Measurements from ENCODE around the gene EDNRA. TPM values are rescaled to one million over a fixed set of nuclear protein-coding genes. Genes with fewer than 3 reads are reported as not detected.

EDNRA gene
- total and polyA plus RNA-seq, 4 donors = 3.7 to 99.7 (median 11.1) TPM

- no peak for ATAC-seq (ENCODE audit: insufficient read depth, low FRiP score)
Observed at GRCh38 chr4:147525494-147526271, 44.8 kb downstream of the EDNRA start.

GRCh38 chr4:147526272-147526654 lies 45.4 kb downstream of the EDNRA start:
- Histone ChIP-seq H3K27me3 (ENCODE audit: control insufficient read depth in 3 of 3, insufficient read depth in 3 of 3, low read length in 2 of 3) (no peaks in the 10 kb centered on the region), H3K36me3 (ENCODE audit: control insufficient read depth in 4 of 4, insufficient read depth in 4 of 4, low read length in 4 of 4) (peaks cover 0 to 15% (median 4%) of the 10 kb centered on the region in 4 donors), H3K9me3 (ENCODE audit: control insufficient read depth in 4 of 4, insufficient read depth in 3 of 4, low read length in 3 of 4) (no peaks in the 10 kb centered on the region), H3K9ac (ENCODE audit: insufficient read depth in 1 of 2, low read length in 2 of 2) (no peak overlapping the region), H3K4me1 (ENCODE audit: control insufficient read depth in 5 of 5, insufficient read depth in 5 of 5, low read length in 5 of 5) (peaks cover 0 to 28% (median 4%) of the 10 kb centered on the region in 5 donors), H3K4me3 (no peak overlapping the region), H3K27ac (ENCODE audit: low read depth in 1 of 2, low read length in 1 of 2) (peak overlapping the region in 1 of 2 donors; percentile 29)
- no peak for TF ChIP-seq CTCF (IDR thresholded peaks at IDR 0.05; ENCODE audit: control extremely low read depth, extremely low read depth)
- 73 to 78% methylated on average over 2 of the region's 2 CpGs for WGBS, 2 donors
- peak in 2 of 3 donors; percentile 32 to 45 for DNase-seq
- no peak for ATAC-seq (ENCODE audit: insufficient read depth, low FRiP score)

More at GRCh38 chr4:147525494-147526271, 44.8 kb downstream of the EDNRA start:
- Histone ChIP-seq H3K9me3 (ENCODE audit: control insufficient read depth in 4 of 4, insufficient read depth in 3 of 4, low read length in 3 of 4) (no peaks in the 10 kb centered on the region), H3K27me3 (ENCODE audit: control insufficient read depth in 3 of 3, insufficient read depth in 3 of 3, low read length in 2 of 3) (no peaks in the 10 kb centered on the region), H3K27ac (ENCODE audit: low read depth in 1 of 2, low read length in 1 of 2) (peak overlapping the region in 1 of 2 donors; percentile 29), H3K4me1 (ENCODE audit: control insufficient read depth in 5 of 5, insufficient read depth in 5 of 5, low read length in 5 of 5) (peaks cover 0 to 28% (median 4%) of the 10 kb centered on the region in 5 donors), H3K4me3 (no peak overlapping the region), H3K36me3 (ENCODE audit: control insufficient read depth in 4 of 4, insufficient read depth in 4 of 4, low read length in 4 of 4) (peaks cover 0 to 19% (median 4%) of the 10 kb centered on the region in 4 donors), H3K9ac (ENCODE audit: insufficient read depth in 1 of 2, low read length in 2 of 2) (no peak overlapping the region)
- TF ChIP-seq CTCF (IDR thresholded peaks at IDR 0.05; ENCODE audit: control extremely low read depth, extremely low read depth) = no peak
- DNase-seq = peak in 2 of 3 donors; percentile 39 to 65
- WGBS, 2 donors = 65 to 70% methylated on average over 2 of the region's 2 CpGs

- no peak for TF ChIP-seq CTCF (IDR thresholded peaks at IDR 0.05; ENCODE audit: control extremely low read depth, extremely low read depth)
- Histone ChIP-seq H3K36me3 (ENCODE audit: control insufficient read depth in 4 of 4, insufficient read depth in 4 of 4, low read length in 4 of 4) (peaks cover 0 to 12% (median 2%) of the 10 kb centered on the region in 4 donors), H3K4me3 (no peak overlapping the region), H3K27ac (ENCODE audit: low read depth in 1 of 2, low read length in 1 of 2) (no peak overlapping the region), H3K9me3 (ENCODE audit: control insufficient read depth in 4 of 4, insufficient read depth in 3 of 4, low read length in 3 of 4) (no peaks in the 10 kb centered on the region), H3K27me3 (ENCODE audit: control insufficient read depth in 3 of 3, insufficient read depth in 3 of 3, low read length in 2 of 3) (no peaks in the 10 kb centered on the region), H3K9ac (ENCODE audit: insufficient read depth in 1 of 2, low read length in 2 of 2) (no peak overlapping the region), H3K4me1 (ENCODE audit: control insufficient read depth in 5 of 5, insufficient read depth in 5 of 5, low read length in 5 of 5) (peaks cover 0 to 28% (median 4%) of the 10 kb centered on the region in 5 donors)
- no peak for DNase-seq
- no peak for ATAC-seq (ENCODE audit: insufficient read depth, low FRiP score)
- WGBS, 2 donors = 97% methylated on average over 2 of the region's 2 CpGs
Observed at GRCh38 chr4:147528054-147528453, 47.2 kb downstream of the EDNRA start.

Measured in lung (tissue), 12 donors.